ENCODE measurements around the gene SUGCT.

Gene SUGCT

GRCh38 chr7:40447345-40447744 lies 312.5 kb downstream of the SUGCT start:
- TF ChIP-seq, protein P1, sequence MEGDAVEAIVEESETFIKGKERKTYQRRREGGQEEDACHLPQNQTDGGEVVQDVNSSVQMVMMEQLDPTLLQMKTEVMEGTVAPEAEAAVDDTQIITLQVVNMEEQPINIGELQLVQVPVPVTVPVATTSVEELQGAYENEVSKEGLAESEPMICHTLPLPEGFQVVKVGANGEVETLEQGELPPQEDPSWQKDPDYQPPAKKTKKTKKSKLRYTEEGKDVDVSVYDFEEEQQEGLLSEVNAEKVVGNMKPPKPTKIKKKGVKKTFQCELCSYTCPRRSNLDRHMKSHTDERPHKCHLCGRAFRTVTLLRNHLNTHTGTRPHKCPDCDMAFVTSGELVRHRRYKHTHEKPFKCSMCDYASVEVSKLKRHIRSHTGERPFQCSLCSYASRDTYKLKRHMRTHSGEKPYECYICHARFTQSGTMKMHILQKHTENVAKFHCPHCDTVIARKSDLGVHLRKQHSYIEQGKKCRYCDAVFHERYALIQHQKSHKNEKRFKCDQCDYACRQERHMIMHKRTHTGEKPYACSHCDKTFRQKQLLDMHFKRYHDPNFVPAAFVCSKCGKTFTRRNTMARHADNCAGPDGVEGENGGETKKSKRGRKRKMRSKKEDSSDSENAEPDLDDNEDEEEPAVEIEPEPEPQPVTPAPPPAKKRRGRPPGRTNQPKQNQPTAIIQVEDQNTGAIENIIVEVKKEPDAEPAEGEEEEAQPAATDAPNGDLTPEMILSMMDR (IDR thresholded peaks at IDR 0.05; ENCODE audit: control insufficient read depth, extremely low read depth, insufficient read depth) = no peak
- no peak for DNase-seq (ENCODE audit: low read depth)
- H3K4me3 ChIP-seq (ENCODE audit: low read depth, low read length) = no peak overlapping the region

- DNase-seq (ENCODE audit: low read depth) = no peak
- no peak overlapping the region for H3K4me3 ChIP-seq (ENCODE audit: low read depth, low read length)
- TF ChIP-seq, protein P1 (IDR thresholded peaks at IDR 0.05; ENCODE audit: control insufficient read depth, extremely low read depth, insufficient read depth) = no peak
Observed at GRCh38 chr7:40455485-40455884, 320.7 kb downstream of the SUGCT start.

GRCh38 chr7:40457776-40458480 lies 323.1 kb downstream of the SUGCT start:
- TF ChIP-seq, protein P1 (IDR thresholded peaks at IDR 0.05; ENCODE audit: control insufficient read depth, extremely low read depth, insufficient read depth) = no peak
- H3K4me3 ChIP-seq (ENCODE audit: low read depth, low read length) = no peak overlapping the region
- DNase-seq (ENCODE audit: low read depth) = no peak

GRCh38 chr7:40463446-40463845 lies 328.6 kb downstream of the SUGCT start:
- no peak for DNase-seq (ENCODE audit: low read depth)
- TF ChIP-seq, protein P1 (IDR thresholded peaks at IDR 0.05; ENCODE audit: control insufficient read depth, extremely low read depth, insufficient read depth) = no peak
- no peak overlapping the region for H3K4me3 ChIP-seq (ENCODE audit: low read depth, low read length)

DNA sequence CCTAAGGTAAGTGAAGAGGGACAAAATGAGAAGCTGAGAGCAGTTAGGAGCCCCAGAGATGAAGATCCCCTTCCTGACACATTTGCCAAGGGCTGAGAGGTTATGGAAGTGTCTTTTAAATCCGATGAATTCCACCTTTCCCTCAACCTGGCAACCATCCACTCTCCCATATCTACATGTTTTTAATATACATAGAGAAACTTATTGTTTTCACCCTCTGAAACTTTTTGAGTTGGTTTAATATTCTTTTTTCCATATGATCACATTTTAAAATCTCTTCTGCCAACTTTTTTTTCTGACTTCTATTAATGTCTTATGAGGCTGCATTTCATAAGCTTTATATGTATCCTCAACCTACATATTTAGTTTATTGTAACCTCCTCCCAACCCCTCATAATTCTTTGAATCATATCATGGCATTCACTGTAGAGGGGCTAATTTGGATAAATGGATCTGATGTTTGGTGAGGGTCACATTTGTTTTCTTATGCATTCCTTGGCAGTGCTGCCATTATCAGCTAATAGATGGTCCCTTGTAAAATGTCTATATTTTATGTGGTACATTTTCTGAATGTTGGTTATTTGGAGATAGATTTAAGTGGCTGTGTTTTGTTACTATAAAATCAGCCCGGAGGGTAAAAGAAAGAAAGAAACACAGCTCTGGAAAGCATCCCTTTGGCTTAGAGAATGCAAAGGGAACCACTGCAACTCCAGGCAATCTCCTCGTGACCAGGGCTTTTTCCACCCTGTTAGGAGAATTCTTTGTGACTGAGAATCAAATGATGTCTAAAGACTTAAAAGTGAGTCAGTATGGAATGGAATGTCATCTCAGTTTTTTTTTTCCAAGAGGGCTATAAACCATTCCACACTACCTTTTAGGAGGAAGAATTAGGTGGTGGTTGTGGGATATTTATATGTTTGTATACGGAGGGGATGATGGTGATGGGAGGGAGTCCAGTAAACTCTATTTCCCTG lies 334.4 kb downstream of the SUGCT start:
- TF ChIP-seq, protein P1 (IDR thresholded peaks at IDR 0.05; ENCODE audit: control insufficient read depth, extremely low read depth, insufficient read depth) = no peak
- DNase-seq (ENCODE audit: low read depth) = no peak
- no peak overlapping the region for H3K4me3 ChIP-seq (ENCODE audit: low read depth, low read length)

DNA sequence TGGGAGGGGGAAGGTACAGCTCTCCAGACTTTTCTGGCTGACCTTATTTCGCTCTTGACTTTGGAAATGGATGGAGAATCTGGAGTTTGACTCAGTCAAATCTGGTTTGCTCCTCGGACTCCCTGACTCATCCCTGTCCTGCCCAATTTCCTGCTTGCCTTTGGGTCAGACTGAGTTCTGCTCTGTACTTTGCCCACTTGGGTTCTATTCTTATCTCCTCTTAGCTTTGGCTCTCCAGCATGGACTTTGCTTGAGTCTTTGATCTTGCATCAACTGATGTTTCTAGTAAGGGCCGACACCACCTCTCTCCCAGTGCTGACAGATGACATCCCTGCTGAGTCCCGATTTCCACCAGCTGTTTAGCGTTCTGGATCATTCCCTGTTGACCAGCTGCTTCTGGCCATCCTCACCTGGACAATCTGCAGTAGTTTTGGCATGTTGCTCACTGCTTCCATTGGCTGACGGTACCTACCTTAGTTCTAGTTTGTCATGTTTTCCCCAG lies 335.3 kb downstream of the SUGCT start:
- DNase-seq (ENCODE audit: low read depth) = no peak
- TF ChIP-seq, protein P1 (IDR thresholded peaks at IDR 0.05; ENCODE audit: control insufficient read depth, extremely low read depth, insufficient read depth) = no peak
- H3K4me3 ChIP-seq (ENCODE audit: low read depth, low read length) = no peak overlapping the region

Measured in LNCaP clone FGC (cell line).